ENCODE results near the gene SLC22A12. TPM values are rescaled to one million over a fixed set of nuclear protein-coding genes. Genes with fewer than 3 reads are reported as not detected.
A peak's percentile ranks its signal among the peaks of the same experiment; 100 is the strongest.

Gene SLC22A12
- total RNA-seq, 2 donors from 2014 or later, result not detected

DNA sequence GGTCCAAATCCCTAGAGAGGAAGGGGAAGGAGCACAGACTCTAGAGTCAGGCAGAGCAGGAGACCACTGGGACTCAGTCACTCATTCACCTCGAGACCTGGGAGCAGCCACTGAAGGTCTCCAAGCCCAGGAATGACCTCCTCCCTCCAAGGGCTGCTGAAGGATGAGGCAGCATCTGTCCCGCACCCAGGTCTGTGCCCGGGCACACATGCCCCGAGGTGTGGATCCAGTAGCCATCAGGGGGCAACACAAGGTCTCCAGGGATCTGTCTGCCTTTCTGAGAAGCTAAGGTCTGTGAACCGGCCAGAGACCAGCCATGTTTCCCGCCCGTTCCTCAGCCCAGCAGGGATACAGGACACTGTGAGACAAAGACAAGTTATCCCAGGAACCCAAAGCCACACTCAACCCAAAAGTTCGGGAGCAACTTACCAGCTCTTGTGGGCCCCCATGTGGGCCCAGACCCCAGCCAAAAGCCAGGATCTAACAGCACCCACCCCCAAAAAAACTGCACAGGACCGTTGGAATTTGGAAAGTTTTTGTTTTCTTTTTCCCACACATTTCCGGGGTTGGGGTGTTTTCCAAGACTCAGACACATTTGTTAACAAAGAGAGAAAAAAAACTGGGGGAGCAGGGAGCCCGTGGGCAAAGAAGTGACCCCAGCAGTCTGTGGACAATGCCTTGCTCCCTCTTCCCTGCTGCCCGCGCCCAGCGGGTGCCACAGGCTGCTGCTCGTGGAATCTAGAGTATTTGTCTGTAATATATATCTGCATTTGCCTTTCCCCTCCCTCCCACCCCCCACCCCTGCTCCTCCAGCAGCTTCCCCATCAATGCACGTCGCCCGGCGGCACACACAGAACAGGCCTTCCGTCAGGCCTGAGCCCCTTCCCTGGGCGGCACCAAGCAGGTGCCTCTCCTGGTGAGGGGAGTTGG lies 14.9 kb downstream of the SLC22A12 start:
- no peak overlapping the region for H3K27ac Mint-ChIP-seq
- H3K4me3 Mint-ChIP-seq, result no peak overlapping the region
- no peaks in the 10 kb centered on the region for H3K9me3 ChIP-seq (ENCODE audit: control insufficient read depth, low read length)
- no peaks in the 10 kb centered on the region for H3K9me3 Mint-ChIP-seq
- H3K36me3 Mint-ChIP-seq (ENCODE audit: low read depth), result no peaks in the 10 kb centered on the region
- WGBS, 2 experiments (ENCODE audit: insufficient coverage in 1 of 2, insufficient read length in 1 of 2), result 87 to 88% methylated on average over 9 to 11 of the region's 21 CpGs
- H3K4me1 ChIP-seq (ENCODE audit: control insufficient read depth, insufficient read depth, low read length), result no peaks in the 10 kb centered on the region
- peak overlapping the region; percentile 51 for H3K27ac ChIP-seq (ENCODE audit: low read depth, low read length)
- H3K27me3 ChIP-seq (ENCODE audit: control insufficient read depth, insufficient read depth, low read length, poor library complexity, severe bottlenecking), result no peaks in the 10 kb centered on the region
- DNase-seq, result no peak
- peaks cover 3% of the 10 kb centered on the region for H3K27me3 Mint-ChIP-seq (ENCODE audit: insufficient read depth)
- H3K4me1 Mint-ChIP-seq, result no peaks in the 10 kb centered on the region
- TF ChIP-seq, protein P1, sequence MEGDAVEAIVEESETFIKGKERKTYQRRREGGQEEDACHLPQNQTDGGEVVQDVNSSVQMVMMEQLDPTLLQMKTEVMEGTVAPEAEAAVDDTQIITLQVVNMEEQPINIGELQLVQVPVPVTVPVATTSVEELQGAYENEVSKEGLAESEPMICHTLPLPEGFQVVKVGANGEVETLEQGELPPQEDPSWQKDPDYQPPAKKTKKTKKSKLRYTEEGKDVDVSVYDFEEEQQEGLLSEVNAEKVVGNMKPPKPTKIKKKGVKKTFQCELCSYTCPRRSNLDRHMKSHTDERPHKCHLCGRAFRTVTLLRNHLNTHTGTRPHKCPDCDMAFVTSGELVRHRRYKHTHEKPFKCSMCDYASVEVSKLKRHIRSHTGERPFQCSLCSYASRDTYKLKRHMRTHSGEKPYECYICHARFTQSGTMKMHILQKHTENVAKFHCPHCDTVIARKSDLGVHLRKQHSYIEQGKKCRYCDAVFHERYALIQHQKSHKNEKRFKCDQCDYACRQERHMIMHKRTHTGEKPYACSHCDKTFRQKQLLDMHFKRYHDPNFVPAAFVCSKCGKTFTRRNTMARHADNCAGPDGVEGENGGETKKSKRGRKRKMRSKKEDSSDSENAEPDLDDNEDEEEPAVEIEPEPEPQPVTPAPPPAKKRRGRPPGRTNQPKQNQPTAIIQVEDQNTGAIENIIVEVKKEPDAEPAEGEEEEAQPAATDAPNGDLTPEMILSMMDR (conservative IDR thresholded peaks at IDR 0.05), result no peak
- no peaks in the 10 kb centered on the region for H3K36me3 ChIP-seq (ENCODE audit: control insufficient read depth, insufficient read depth, low read length)
- H3K4me3 ChIP-seq (ENCODE audit: low read length), result no peak overlapping the region
- no peak overlapping the region for H3K9ac ChIP-seq (ENCODE audit: extremely low read depth, low read length, poor library complexity, severe bottlenecking)

DNA sequence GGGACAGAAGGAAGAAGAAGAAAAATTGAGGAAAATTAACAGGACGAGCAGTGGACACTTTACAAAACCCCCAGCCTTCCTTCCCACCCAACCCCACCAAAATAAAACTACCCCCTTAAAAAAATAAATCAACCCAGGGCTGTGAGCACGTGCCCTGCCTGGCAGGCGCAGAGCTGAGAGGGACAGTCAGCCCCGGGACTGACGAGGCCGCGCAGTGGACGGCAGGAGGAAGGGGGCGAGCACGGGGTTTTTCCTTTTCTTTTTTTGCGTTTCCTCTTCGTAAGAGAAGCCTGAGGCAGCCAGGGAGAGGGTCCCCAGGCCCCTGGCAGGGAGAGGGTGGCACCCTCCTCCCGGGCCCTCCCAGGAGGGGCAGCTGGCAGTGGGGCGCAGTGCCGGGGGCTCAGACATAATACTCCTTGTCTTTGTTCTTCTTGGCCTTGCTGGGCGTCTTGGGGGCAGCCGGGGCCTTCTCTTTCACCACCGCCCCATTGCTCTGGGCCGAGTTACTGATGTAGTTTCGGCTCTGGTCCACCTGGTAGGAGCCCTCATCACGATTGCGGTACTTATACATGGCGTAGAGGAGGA lies 15.9 kb downstream of the SLC22A12 start:
- Mint-ChIP-seq H3K36me3 (ENCODE audit: low read depth) (no peaks in the 10 kb centered on the region), H3K9me3 (no peaks in the 10 kb centered on the region), H3K27ac (no peak overlapping the region), H3K27me3 (ENCODE audit: insufficient read depth) (peaks cover 3% of the 10 kb centered on the region), H3K4me1 (no peaks in the 10 kb centered on the region), H3K4me3 (no peak overlapping the region)
- H3K36me3 ChIP-seq (ENCODE audit: control insufficient read depth, insufficient read depth, low read length), result no peaks in the 10 kb centered on the region
- H3K4me3 ChIP-seq (ENCODE audit: low read length), result no peak overlapping the region
- 89 to 92% methylated on average over 15 to 23 of the region's 23 CpGs for WGBS, 2 experiments (ENCODE audit: insufficient coverage in 1 of 2, insufficient read length in 1 of 2)
- H3K9ac ChIP-seq (ENCODE audit: extremely low read depth, low read length, poor library complexity, severe bottlenecking), result no peak overlapping the region
- no peak for DNase-seq
- TF ChIP-seq, protein P1 (conservative IDR thresholded peaks at IDR 0.05), result no peak
- no peaks in the 10 kb centered on the region for H3K4me1 ChIP-seq (ENCODE audit: control insufficient read depth, insufficient read depth, low read length)
- H3K27ac ChIP-seq (ENCODE audit: low read depth, low read length), result no peak overlapping the region
- no peaks in the 10 kb centered on the region for H3K9me3 ChIP-seq (ENCODE audit: control insufficient read depth, low read length)
- no peaks in the 10 kb centered on the region for H3K27me3 ChIP-seq (ENCODE audit: control insufficient read depth, insufficient read depth, low read length, poor library complexity, severe bottlenecking)

DNA sequence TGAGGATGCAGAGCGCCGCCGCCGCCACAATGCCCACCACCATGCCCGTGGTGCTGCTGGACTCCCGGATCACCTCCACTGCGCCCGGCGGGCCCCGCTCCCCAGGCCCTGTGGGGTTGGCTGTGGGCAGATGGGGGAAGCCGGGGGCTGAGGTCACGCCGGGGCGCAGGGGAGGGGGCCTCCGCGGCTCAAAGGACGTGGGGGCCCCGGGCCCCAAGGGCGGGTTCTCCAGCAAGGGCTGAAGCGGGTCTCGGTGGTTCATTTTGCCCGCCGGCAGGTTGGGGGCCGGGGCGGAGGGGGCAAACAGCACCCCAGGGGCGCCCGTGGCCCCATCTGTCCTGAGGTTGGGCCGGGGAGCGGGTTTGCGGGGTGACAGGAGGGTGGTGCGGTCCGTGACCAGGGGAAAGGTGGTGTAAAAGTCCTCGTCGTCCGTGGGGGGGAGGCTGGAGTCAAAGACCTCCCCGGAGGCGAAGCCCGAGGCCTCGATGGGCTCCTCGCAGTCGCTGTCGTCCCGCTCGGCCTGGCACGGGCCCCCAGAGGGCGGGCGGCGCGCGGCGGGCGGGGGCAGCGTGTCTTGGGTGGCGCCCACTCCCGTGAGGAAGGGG lies 16.5 kb downstream of the SLC22A12 start:
- Histone ChIP-seq H3K9me3 (ENCODE audit: control insufficient read depth, low read length) (no peaks in the 10 kb centered on the region), H3K36me3 (ENCODE audit: control insufficient read depth, insufficient read depth, low read length) (no peaks in the 10 kb centered on the region), H3K27me3 (ENCODE audit: control insufficient read depth, insufficient read depth, low read length, poor library complexity, severe bottlenecking) (no peaks in the 10 kb centered on the region), H3K9ac (ENCODE audit: extremely low read depth, low read length, poor library complexity, severe bottlenecking) (no peak overlapping the region), H3K4me3 (ENCODE audit: low read length) (no peak overlapping the region), H3K27ac (ENCODE audit: low read depth, low read length) (no peak overlapping the region), H3K4me1 (ENCODE audit: control insufficient read depth, insufficient read depth, low read length) (no peaks in the 10 kb centered on the region)
- no peaks in the 10 kb centered on the region for H3K36me3 Mint-ChIP-seq (ENCODE audit: low read depth)
- TF ChIP-seq, protein P1 (conservative IDR thresholded peaks at IDR 0.05), result no peak
- WGBS, 2 experiments (ENCODE audit: insufficient coverage in 1 of 2, insufficient read length in 1 of 2), result 92 to 94% methylated on average over 7 to 55 of the region's 55 CpGs
- no peak for DNase-seq
- H3K27me3 Mint-ChIP-seq (ENCODE audit: insufficient read depth), result peaks cover 3% of the 10 kb centered on the region
- no peaks in the 10 kb centered on the region for H3K9me3 Mint-ChIP-seq
- H3K4me3 Mint-ChIP-seq, result no peak overlapping the region
- H3K27ac Mint-ChIP-seq, result no peak overlapping the region
- no peaks in the 10 kb centered on the region for H3K4me1 Mint-ChIP-seq

Data from endodermal cell (in vitro differentiated cells).